Skin epidermis (tissue), 12 donors: ENCODE data around the gene PRSS48.
"Not testable (repeated sequence)": the region's sequence is repeated elsewhere in the genome, so short reads cannot be mapped to it uniquely, and the experiment has no call there.

Experiments
- H3K27ac ChIP-seq, 21 experiments: fragments of 200-600 bp; sonication (generic) in 11 of 21; one replicate each; pipeline ENCODE4 v1.5.0; 2020; ENCODE audit warnings: mild to moderate bottlenecking in 3 of 21, inconsistent platforms in 2 of 21, moderate library complexity in 2 of 21
- H3K4me3 ChIP-seq, 7 experiments: fragments of 200-600 bp; sonication (generic) in 2 of 7; one replicate each; pipeline ENCODE4 v1.5.0; 2020; ENCODE audit warnings: inconsistent platforms in 2 of 7, mild to moderate bottlenecking in 2 of 7, moderate library complexity in 1 of 7

The PRSS48 gene

DNA sequence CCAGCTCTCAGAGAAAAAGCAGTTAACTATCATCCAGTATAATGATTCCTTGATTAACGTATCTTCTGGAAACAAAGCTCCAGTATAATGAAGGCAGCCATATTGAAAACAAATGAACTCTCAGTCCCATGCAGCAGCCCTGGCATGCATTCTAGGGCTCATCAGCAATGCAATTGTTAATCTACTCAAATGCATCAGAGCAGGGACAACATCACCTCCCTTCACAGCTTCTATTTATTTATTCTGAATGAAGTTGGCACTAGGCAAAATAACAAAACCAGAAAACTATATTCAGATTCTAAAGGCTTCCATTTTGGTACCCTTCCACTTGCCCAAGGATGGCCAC is 37.0 kb downstream of the PRSS48 start:
- H3K4me3 ChIP-seq = no peak overlapping the region
- no peak overlapping the region for H3K27ac ChIP-seq

GRCh38 chr4:151314479-151314878 is 37.5 kb downstream of the PRSS48 start:
- Histone ChIP-seq H3K27ac (peak overlapping the region in 5 of 21 experiments; percentile 12 to 66 (median 32)), H3K4me3 (no peak overlapping the region)

DNA sequence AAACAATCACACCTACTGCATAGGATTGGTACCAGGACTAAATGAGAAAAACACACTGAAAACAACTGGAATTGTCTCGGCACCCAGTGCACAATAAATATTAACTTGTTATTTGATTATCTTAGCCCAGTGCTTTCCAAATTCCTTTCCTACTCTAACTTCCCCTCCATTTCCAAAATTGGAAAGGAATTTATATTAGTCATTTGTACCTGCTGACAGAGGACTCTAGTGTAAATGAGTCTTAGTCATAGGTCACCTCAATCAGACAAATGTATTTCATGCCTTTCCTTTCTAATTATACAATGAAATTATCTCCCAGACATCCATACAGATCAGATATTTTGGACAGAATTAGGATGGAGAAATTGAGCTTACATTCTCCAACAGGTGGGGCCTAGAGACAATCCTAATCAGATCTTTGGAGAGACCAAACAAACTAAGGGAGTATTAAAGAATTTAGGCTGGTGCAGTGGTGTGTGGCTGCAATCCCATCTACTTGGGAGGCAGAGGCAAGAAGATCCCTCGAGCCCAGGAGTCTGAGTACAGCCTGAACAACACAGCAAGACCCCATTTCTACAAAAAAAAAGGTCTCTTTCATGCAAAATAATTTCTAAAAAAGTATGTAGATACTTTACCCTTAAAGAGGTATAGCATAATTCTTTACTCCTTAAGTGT is 38.4 kb downstream of the PRSS48 start:
- Histone ChIP-seq H3K27ac (peak overlapping the region in 4 of 21 experiments; percentile 25 to 66 (median 42)), H3K4me3 (no peak overlapping the region)

GRCh38 chr4:151316645-151317044 is 39.7 kb downstream of the PRSS48 start:
- Histone ChIP-seq H3K27ac (peak overlapping the region in 1 of 21 experiments; percentile 36), H3K4me3 (no peak overlapping the region)

GRCh38 chr4:151318307-151319006 is 41.5 kb downstream of the PRSS48 start:
- Histone ChIP-seq H3K27ac (no peak overlapping the region), H3K4me3 (no peak overlapping the region)

DNA sequence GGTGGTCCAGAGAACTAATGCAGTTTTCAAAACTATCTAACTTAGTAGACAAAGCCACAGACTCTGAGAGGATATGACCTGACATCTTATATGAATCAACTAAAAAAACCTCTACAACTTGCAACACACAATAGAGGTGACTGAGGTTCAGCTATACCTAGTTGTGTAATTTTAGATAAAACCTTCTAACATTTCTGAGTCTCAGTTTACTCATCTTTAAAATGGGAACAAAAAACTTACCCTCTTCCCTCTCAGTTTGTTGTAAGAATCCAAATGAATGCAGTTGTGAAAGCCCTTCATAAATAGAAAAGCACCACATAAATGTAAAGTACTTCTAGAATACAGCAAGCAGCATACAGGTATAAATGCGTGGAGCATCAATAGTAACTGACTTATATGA is 42.5 kb downstream of the PRSS48 start:
- Histone ChIP-seq H3K27ac (no peak overlapping the region), H3K4me3 (no peak overlapping the region)

- H3K27ac ChIP-seq = peak overlapping the region in 2 of 21 experiments; percentile 19 to 32
- H3K4me3 ChIP-seq = no peak overlapping the region
Measured at GRCh38 chr4:151321586-151321985, 44.6 kb downstream of the PRSS48 start.

GRCh38 chr4:151322161-151322560 is 45.2 kb downstream of the PRSS48 start:
- H3K27ac ChIP-seq = peak overlapping the region in 3 of 21 experiments; percentile 19 to 32 (median 21)
- H3K4me3 ChIP-seq = not testable (repeated sequence)

DNA sequence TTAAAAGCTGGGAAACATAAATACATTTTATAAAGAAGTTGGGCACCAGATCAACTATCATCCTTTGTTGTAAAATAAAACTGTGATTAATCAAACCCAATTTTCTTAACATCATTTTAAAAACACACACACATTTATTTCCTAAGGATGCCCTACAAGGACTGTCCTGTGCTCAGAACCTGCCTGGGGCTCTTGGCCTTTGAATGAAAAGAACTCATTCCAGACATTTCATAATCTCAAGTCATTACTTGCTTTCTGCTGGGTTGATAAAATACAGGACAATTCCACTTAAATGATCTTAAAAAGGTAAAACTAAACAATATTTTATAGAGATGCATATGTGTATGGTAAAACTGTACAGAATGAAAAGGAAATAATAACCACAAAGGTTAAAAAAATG is 45.6 kb downstream of the PRSS48 start:
- no peak overlapping the region for H3K4me3 ChIP-seq
- peak overlapping the region in 2 of 21 experiments; percentile 16 to 21 for H3K27ac ChIP-seq

DNA sequence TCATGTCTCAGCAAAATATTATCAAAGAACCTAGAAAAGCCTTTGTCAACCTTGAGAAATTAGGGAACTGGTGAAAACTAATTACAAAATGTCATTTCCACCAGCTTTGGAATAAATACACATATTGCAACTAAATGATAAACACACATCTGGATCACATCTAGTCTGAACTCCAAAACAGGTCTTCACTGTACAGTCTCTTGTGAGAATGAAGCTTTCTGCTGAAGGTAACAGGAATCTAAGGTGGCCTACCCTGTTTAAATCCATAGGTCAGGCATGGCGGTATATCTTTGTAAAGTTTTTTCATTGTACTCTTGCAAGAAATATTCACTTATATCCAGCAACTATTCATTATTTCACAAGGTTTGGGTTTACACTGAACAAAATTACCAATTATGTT is 46.7 kb downstream of the PRSS48 start:
- Histone ChIP-seq H3K4me3 (peak overlapping the region in 1 of 7 experiments; percentile 73), H3K27ac (peak overlapping the region in 10 of 21 experiments; percentile 5 to 93 (median 85))

GRCh38 chr4:151324124-151324751 is 47.3 kb downstream of the PRSS48 start:
- Histone ChIP-seq H3K4me3 (peak overlapping the region; percentile 43 to 83 (median 66)), H3K27ac (peak overlapping the region in 17 of 21 experiments; percentile 71 to 93 (median 85))

GRCh38 chr4:151324752-151325110 is 47.8 kb downstream of the PRSS48 start:
- H3K4me3 ChIP-seq = peak overlapping the region; percentile 43 to 83 (median 66)

DNA sequence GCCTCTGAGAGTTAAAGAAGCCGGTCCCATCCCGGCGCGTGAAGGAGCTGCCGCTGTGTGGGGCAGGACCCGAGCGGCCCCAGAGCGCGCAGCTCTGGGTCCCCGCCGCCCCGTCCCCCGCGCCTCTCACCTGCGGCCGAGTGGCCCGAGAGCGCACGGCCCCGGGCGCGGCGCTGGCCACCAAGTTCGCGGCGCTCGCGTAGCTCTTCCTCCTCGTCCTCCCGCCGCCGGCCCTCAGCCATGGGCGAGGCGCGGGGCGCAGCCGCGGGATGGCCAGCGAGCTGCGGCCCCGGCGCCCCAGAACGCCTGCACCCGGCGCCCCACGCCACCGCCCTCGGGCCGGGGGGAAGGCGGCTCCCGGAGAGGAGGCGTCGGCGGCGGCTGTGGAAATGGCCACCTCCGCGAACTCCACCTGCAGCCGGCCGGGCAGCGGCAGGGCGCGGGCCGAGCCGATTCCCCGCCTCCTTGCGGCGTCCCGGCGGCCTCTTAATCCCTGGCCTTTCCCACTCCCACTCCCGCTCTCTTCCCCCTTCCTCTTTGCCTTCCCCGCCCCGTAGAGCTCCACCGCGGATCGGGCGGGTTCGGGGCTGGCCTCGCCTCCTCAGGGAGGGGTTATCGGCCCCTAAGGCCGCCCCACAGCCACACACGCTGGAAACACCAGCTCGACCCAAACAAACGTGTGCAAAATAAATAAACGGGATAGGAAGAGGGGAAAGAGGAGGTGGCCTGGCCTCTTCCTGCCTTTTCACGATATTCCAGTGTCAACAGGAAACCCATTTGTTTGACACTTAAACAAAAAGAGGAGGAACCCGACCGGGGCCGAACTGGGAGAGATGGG is 48.4 kb downstream of the PRSS48 start, which contains the start of gene SH3D19:
TSS of gene SH3D19 (minus strand) at position 495 of the 838 bp plus-strand sequence. CDS start at position 242, 253 bp downstream.
- Histone ChIP-seq H3K4me3 (peak within 1 kb of the TSS; percentile 43 to 83 (median 66)), H3K27ac (peak within 1 kb of the TSS; percentile 25 to 93 (median 84))

More at GRCh38 chr4:151324752-151325110, 47.8 kb downstream of the PRSS48 start:
- H3K27ac ChIP-seq = peak overlapping the region; percentile 25 to 93 (median 84)

DNA sequence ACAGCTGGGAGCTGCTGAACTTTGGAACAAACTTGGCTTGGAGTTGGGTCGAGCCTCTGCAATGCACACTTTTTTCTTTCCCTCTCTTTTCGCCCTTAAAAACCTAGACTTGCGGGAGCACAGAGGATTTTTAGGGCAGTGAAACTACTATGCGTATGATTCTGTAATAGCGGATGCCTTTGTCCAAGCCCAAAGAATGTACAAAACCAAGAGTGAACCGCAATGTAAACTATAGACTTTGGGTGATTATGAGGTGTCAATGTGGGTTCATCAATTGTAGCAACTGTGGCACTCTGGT is 48.9 kb downstream of the PRSS48 start:
- Histone ChIP-seq H3K27ac (peak overlapping the region in 18 of 21 experiments; percentile 27 to 93 (median 85)), H3K4me3 (peak overlapping the region; percentile 43 to 83 (median 66))

GRCh38 chr4:151329217-151330007 is 52.5 kb downstream of the PRSS48 start:
- Histone ChIP-seq H3K4me3 (no peak overlapping the region), H3K27ac (no peak overlapping the region)

DNA sequence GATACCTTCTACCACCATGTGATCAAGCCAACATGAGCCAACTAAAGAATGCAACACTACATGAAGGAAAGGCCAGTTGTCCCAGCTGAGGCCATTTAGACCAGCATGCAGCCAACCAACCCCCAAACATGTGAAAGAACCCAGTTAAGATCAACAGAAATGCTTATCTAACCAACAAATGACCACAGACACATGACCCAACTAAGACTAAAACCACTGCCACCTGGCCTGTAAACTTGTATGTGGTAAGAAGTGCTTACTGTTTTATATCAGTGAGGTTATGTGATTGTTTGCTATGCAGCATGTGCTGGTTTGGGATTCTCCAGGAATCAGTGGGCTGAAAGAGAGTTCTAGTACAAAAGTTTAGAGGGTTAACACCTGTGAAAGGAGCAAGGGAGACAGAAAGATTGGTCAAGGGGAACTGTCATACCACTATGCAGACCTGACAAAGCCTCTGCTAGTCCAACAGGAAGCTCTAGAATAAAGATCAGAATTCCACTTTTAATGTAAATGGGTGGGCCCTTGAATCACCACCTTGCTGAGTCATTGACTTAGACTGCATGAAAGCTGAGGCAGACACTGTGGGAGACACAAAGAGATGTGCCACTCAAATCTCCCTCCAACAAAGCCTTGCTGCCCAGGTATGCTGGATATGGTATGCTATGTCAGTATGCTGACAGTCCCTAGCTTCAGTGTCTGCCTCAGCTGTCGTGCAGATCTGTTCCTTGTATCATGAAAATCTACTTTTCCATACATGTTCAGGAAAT is 54.5 kb downstream of the PRSS48 start:
- Histone ChIP-seq H3K4me3 (no peak overlapping the region), H3K27ac (no peak overlapping the region)

GRCh38 chr4:151339467-151339866 is 62.5 kb downstream of the PRSS48 start:
- Histone ChIP-seq H3K27ac (no peak overlapping the region), H3K4me3 (no peak overlapping the region)

GRCh38 chr4:151340751-151341385 is 63.9 kb downstream of the PRSS48 start:
- H3K4me3 ChIP-seq = no peak overlapping the region
- H3K27ac ChIP-seq = no peak overlapping the region
